ENCODE measurements around the gene EXOC4.

GRCh38 chr7:133936074-133936473, 683.2 kb downstream of the EXOC4 start:
- TF ChIP-seq POLR2A (IDR thresholded peaks at IDR 0.05; ENCODE audit: low read length) (no peak), GATA1 (IDR thresholded peaks at IDR 0.05; ENCODE audit: low read depth, low read length) (no peak)

All from erythroblast (primary cell).